ENCODE data around the gene CBLB.

DNA sequence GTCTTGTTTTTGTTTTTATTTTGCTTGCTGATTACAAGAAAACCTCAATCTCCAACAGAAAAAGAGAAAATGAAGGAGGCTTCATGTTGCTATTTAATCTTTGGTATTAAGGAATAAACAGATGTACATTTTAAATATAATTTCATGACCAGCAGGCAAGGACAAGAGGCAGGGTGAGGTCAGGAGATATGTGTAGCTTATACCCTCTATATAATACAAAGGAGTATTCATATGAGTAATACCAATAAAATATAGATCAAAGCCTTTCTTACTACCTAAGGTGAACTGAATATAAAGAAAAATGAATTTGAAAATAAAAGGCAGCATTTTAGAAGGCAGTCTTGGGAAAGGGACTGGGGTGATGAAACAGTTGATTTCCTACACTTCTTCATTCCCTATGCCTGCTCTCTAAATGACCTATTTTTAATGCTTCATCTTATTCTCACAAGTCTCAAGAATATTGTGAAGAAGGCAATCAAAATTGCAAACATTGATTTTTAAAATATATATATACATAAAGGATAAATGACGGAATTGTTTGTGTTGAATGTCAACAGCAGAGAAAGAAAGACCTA lies 8.6 kb upstream of the CBLB start:
- TF ChIP-seq, protein P1, sequence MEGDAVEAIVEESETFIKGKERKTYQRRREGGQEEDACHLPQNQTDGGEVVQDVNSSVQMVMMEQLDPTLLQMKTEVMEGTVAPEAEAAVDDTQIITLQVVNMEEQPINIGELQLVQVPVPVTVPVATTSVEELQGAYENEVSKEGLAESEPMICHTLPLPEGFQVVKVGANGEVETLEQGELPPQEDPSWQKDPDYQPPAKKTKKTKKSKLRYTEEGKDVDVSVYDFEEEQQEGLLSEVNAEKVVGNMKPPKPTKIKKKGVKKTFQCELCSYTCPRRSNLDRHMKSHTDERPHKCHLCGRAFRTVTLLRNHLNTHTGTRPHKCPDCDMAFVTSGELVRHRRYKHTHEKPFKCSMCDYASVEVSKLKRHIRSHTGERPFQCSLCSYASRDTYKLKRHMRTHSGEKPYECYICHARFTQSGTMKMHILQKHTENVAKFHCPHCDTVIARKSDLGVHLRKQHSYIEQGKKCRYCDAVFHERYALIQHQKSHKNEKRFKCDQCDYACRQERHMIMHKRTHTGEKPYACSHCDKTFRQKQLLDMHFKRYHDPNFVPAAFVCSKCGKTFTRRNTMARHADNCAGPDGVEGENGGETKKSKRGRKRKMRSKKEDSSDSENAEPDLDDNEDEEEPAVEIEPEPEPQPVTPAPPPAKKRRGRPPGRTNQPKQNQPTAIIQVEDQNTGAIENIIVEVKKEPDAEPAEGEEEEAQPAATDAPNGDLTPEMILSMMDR (IDR thresholded peaks at IDR 0.05; ENCODE audit: low read depth, low read length, missing input control), result no peak
- TF ChIP-seq JUND (IDR thresholded peaks at IDR 0.05), result no peak
- TF ChIP-seq GABPA (IDR thresholded peaks at IDR 0.05 in 1 of 2, conservative IDR thresholded peaks at IDR 0.05 in 1 of 2), result no peak
- TF ChIP-seq, protein P2, sequence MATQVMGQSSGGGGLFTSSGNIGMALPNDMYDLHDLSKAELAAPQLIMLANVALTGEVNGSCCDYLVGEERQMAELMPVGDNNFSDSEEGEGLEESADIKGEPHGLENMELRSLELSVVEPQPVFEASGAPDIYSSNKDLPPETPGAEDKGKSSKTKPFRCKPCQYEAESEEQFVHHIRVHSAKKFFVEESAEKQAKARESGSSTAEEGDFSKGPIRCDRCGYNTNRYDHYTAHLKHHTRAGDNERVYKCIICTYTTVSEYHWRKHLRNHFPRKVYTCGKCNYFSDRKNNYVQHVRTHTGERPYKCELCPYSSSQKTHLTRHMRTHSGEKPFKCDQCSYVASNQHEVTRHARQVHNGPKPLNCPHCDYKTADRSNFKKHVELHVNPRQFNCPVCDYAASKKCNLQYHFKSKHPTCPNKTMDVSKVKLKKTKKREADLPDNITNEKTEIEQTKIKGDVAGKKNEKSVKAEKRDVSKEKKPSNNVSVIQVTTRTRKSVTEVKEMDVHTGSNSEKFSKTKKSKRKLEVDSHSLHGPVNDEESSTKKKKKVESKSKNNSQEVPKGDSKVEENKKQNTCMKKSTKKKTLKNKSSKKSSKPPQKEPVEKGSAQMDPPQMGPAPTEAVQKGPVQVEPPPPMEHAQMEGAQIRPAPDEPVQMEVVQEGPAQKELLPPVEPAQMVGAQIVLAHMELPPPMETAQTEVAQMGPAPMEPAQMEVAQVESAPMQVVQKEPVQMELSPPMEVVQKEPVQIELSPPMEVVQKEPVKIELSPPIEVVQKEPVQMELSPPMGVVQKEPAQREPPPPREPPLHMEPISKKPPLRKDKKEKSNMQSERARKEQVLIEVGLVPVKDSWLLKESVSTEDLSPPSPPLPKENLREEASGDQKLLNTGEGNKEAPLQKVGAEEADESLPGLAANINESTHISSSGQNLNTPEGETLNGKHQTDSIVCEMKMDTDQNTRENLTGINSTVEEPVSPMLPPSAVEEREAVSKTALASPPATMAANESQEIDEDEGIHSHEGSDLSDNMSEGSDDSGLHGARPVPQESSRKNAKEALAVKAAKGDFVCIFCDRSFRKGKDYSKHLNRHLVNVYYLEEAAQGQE (IDR thresholded peaks at IDR 0.05), result no peak
- TF ChIP-seq YY1 (IDR thresholded peaks at IDR 0.05), result no peak
- TF ChIP-seq RAD21 (IDR thresholded peaks at IDR 0.05), result no peak
- TF ChIP-seq RXRA (IDR thresholded peaks at IDR 0.05), result no peak
- TF ChIP-seq, protein P3, sequence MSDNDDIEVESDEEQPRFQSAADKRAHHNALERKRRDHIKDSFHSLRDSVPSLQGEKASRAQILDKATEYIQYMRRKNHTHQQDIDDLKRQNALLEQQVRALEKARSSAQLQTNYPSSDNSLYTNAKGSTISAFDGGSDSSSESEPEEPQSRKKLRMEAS (IDR thresholded peaks at IDR 0.05), result no peak
- TF ChIP-seq SP1 (IDR thresholded peaks at IDR 0.05), result no peak
- TF ChIP-seq, protein P4, sequence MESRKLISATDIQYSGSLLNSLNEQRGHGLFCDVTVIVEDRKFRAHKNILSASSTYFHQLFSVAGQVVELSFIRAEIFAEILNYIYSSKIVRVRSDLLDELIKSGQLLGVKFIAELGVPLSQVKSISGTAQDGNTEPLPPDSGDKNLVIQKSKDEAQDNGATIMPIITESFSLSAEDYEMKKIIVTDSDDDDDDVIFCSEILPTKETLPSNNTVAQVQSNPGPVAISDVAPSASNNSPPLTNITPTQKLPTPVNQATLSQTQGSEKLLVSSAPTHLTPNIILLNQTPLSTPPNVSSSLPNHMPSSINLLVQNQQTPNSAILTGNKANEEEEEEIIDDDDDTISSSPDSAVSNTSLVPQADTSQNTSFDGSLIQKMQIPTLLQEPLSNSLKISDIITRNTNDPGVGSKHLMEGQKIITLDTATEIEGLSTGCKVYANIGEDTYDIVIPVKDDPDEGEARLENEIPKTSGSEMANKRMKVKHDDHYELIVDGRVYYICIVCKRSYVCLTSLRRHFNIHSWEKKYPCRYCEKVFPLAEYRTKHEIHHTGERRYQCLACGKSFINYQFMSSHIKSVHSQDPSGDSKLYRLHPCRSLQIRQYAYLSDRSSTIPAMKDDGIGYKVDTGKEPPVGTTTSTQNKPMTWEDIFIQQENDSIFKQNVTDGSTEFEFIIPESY (IDR thresholded peaks at IDR 0.05), result no peak
- no peak for TF ChIP-seq FOXA1 (IDR thresholded peaks at IDR 0.05)
- no peak for TF ChIP-seq EGR1 (IDR thresholded peaks at IDR 0.05; ENCODE audit: low read depth in 2 of 2)
- no peak for TF ChIP-seq NR2F2 (IDR thresholded peaks at IDR 0.05)
- no peak for TF ChIP-seq TAF1 (conservative IDR thresholded peaks at IDR 0.05)
